OCI-LY3 (cell line): ENCODE data around the gene GBA2.

Experiments used
- EZH2phosphoT487 ChIP-seq: fragments of 200-600 bp; shearing (Covaris generic); IDR thresholded peaks from 2 replicates; pipeline ENCODE4 v1.6.1; 2018; ENCODE audit warnings: antibody characterized with exemption, mixed run types, low read depth
- TF ChIP-seq, protein P1 (sequence below): fragments of 200-600, 300-600 bp; sonication (generic); IDR thresholded peaks from 2 replicates; pipeline ENCODE4 v1.5.1; 2014; ENCODE audit warnings: antibody characterized with exemption, low read length, low read depth

DNA sequence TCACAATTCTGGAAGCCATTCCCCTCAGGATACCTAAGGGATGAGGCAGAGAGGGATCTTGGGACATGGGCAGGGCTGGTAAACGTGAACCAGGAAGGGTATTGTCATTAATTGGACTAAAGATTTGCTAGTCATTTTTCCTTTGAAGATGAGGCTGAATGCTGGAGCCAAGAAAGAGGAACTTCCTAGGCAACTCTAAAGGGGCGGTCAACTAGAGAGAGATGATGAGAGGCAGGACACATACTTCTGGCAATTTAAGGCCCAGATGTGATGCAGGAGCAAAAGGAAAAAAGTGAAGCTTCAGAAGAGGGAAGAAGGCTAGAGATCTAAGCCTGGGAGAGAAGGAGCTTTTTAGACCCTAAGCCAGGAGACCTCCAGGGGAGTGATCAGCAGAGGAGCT, 5.6 kb downstream of the GBA2 start:
- TF ChIP-seq, protein P1, sequence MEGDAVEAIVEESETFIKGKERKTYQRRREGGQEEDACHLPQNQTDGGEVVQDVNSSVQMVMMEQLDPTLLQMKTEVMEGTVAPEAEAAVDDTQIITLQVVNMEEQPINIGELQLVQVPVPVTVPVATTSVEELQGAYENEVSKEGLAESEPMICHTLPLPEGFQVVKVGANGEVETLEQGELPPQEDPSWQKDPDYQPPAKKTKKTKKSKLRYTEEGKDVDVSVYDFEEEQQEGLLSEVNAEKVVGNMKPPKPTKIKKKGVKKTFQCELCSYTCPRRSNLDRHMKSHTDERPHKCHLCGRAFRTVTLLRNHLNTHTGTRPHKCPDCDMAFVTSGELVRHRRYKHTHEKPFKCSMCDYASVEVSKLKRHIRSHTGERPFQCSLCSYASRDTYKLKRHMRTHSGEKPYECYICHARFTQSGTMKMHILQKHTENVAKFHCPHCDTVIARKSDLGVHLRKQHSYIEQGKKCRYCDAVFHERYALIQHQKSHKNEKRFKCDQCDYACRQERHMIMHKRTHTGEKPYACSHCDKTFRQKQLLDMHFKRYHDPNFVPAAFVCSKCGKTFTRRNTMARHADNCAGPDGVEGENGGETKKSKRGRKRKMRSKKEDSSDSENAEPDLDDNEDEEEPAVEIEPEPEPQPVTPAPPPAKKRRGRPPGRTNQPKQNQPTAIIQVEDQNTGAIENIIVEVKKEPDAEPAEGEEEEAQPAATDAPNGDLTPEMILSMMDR = no peak
- TF ChIP-seq EZH2phosphoT487 = no peak
